Measurements from ENCODE around the gene NKIRAS2.

NKIRAS2 gene

DNA sequence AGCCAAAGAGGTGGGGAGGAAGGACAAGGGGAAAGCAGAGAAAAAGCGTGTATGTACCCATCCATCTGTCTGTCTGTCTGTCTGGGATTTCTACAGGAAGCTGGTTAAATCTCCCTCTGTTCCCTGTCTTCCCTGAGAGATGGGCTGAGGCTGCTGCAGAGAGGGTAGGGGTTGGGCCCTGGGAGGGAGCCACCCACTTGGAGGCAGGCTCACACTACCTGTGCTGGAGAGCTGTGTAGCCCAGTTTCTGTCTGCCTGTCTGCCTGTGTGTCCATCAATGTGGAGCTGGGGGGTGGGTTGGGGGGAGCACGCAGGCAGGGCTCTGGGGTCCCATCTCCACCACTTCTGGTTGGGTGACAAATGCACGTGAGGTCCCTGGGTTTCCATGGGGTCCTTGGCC is 49.1 kb downstream of the NKIRAS2 start:
- no peak overlapping the region for H3K4me3 ChIP-seq (ENCODE audit: insufficient read length, low read depth)
- no peaks in the 10 kb centered on the region for H3K36me3 ChIP-seq (ENCODE audit: insufficient read depth, insufficient read length, low read length)
- H3K4me1 ChIP-seq (ENCODE audit: insufficient read depth, insufficient read length): peaks cover 16% of the 10 kb centered on the region
- DNase-seq (ENCODE audit: low read depth, low spot score): no peak
- H3K9ac ChIP-seq (ENCODE audit: insufficient read length, low read depth): peak overlapping the region; percentile 39
- H3K9me3 ChIP-seq (ENCODE audit: insufficient read depth, low read length): no peaks in the 10 kb centered on the region
- H3K27me3 ChIP-seq (ENCODE audit: insufficient read depth, insufficient read length): peaks cover 30% of the 10 kb centered on the region
- no peak for TF ChIP-seq ZNF274 (IDR thresholded peaks at IDR 0.05; ENCODE audit: low read depth, low read length)
- TF ChIP-seq SUZ12 (IDR thresholded peaks at IDR 0.05; ENCODE audit: extremely low read depth, insufficient read depth, insufficient read length): no peak
- no peak for TF ChIP-seq YY1 (IDR thresholded peaks at IDR 0.05; ENCODE audit: insufficient read depth, insufficient read length)

DNA sequence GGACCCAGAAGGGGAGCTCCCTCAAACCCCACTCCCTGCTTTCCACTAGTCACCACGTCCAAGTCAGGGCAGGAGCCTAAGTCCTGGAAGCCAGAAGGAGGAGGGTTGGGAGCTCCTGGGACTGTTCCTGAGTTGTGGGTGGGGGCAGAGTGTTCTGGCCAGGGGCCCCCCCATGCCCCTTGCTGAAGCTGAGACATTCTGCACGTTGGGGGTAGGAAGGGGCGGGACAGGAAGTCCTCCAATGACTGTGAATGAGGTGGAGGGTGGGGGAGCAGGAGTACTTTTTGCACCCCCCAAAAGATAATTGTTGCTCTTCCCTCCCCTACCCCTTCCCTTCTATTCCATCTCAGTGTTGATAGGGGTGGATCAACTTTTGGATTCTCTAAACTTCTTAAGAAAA is 51.9 kb downstream of the NKIRAS2 start:
- DNase-seq (ENCODE audit: low read depth, low spot score): no peak
- TF ChIP-seq ZNF274 (IDR thresholded peaks at IDR 0.05; ENCODE audit: low read depth, low read length) (no peak), SUZ12 (IDR thresholded peaks at IDR 0.05; ENCODE audit: extremely low read depth, insufficient read depth, insufficient read length) (no peak), YY1 (IDR thresholded peaks at IDR 0.05; ENCODE audit: insufficient read depth, insufficient read length) (no peak)
- Histone ChIP-seq H3K9ac (ENCODE audit: insufficient read length, low read depth) (peak overlapping the region; percentile 74), H3K36me3 (ENCODE audit: insufficient read depth, insufficient read length, low read length) (no peaks in the 10 kb centered on the region), H3K9me3 (ENCODE audit: insufficient read depth, low read length) (no peaks in the 10 kb centered on the region), H3K4me1 (ENCODE audit: insufficient read depth, insufficient read length) (peaks cover 14% of the 10 kb centered on the region), H3K27me3 (ENCODE audit: insufficient read depth, insufficient read length) (peaks cover 30% of the 10 kb centered on the region), H3K4me3 (ENCODE audit: insufficient read length, low read depth) (peak overlapping the region; percentile 55)

DNA sequence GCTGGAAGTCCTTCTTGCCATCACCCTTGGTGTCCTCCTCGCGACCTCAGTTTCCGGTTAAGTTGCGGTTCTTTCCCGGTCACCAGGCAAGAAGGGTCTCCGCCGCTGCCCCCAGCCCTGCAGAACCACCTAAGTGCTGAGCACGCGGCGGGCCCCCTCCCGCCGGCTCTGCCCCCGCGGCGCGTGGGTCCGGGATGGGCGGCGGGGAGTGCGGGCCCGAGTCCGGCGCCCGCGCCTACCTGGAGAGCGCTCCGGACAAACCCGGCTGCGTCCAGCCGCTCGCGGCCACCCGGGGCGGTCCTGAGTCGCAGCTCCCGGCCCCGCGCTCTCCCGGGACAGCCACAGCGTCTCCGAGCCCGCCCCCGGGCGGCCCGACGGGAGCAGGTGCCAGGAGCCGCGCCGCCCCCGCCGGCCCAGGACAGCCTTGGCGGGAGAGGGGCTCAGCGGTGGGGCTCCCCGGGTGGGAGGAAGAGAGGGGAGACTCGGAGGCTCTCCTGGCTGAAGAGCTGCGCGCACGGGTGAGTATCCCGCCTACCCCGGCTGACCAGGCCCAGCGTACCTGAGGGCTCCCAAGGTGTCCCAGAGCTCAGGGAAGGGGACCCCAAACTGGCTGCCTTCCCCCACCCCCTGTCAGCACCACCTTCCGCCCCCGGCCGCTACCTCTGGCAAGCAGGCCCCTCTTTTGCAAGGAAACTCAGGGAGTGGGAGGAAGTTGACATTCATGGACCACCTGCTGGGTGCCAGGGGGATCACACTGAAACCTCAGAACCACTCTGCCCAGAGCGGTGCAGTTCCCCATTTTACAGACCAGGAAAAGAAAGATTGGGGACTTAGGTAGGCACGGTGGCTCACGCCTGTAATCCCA is 52.7 kb downstream of the NKIRAS2 start:
- Histone ChIP-seq H3K9ac (ENCODE audit: insufficient read length, low read depth) (peak overlapping the region; percentile 74), H3K9me3 (ENCODE audit: insufficient read depth, low read length) (no peaks in the 10 kb centered on the region), H3K4me3 (ENCODE audit: insufficient read length, low read depth) (peak overlapping the region; percentile 55), H3K4me1 (ENCODE audit: insufficient read depth, insufficient read length) (peaks cover 14% of the 10 kb centered on the region), H3K27me3 (ENCODE audit: insufficient read depth, insufficient read length) (peaks cover 30% of the 10 kb centered on the region), H3K36me3 (ENCODE audit: insufficient read depth, insufficient read length, low read length) (no peaks in the 10 kb centered on the region)
- DNase-seq (ENCODE audit: low read depth, low spot score): no peak
- TF ChIP-seq ZNF274 (IDR thresholded peaks at IDR 0.05; ENCODE audit: low read depth, low read length) (no peak), SUZ12 (IDR thresholded peaks at IDR 0.05; ENCODE audit: extremely low read depth, insufficient read depth, insufficient read length) (no peak), YY1 (IDR thresholded peaks at IDR 0.05; ENCODE audit: insufficient read depth, insufficient read length) (no peak)

All from NT2/D1 (cell line).